ENCODE data around the gene TNRC6C.

GRCh38 chr17:77915594-77916021 lies 42.9 kb upstream of the TNRC6C start:
- TF ChIP-seq POLR2AphosphoS5 (IDR thresholded peaks at IDR 0.05) (no peak), CTCF (IDR thresholded peaks at IDR 0.05) (no peak), POLR2A (IDR thresholded peaks at IDR 0.05) (no peak)

Measured in suprapubic skin (tissue), 4 donors.